IPS-15b (cell line): ENCODE results near the gene NUDT16.
"Not testable (repeated sequence)": the region's sequence is repeated elsewhere in the genome, so short reads cannot be mapped to it uniquely, and the experiment has no call there.

Experiments
- H3K27me3 ChIP-seq: one replicate; pipeline ENCODE4 v1.6.1; 2013; ENCODE audit warnings: low read length; ENCODE audit not compliant: control insufficient read depth, insufficient read depth
- H3K36me3 ChIP-seq: one replicate; pipeline ENCODE4 v1.6.1; 2013; ENCODE audit warnings: low read length; ENCODE audit not compliant: control insufficient read depth, insufficient read depth
- H3K4me1 ChIP-seq: one replicate; pipeline ENCODE4 v1.6.1; 2013; ENCODE audit warnings: mild to moderate bottlenecking, low read length; ENCODE audit not compliant: control insufficient read depth, insufficient read depth
- H3K4me3 ChIP-seq: one replicate; pipeline ENCODE4 v1.5.1; 2013; ENCODE audit warnings: low read depth, low read length
- H3K9ac ChIP-seq: one replicate; pipeline ENCODE4 v1.6.1; 2013; ENCODE audit warnings: low read depth, mild to moderate bottlenecking, low read length
- H3K9me3 ChIP-seq: one replicate; pipeline ENCODE4 v1.6.1; 2013; ENCODE audit warnings: mild to moderate bottlenecking, low read length; ENCODE audit not compliant: control insufficient read depth, insufficient read depth

NUDT16 gene

DNA sequence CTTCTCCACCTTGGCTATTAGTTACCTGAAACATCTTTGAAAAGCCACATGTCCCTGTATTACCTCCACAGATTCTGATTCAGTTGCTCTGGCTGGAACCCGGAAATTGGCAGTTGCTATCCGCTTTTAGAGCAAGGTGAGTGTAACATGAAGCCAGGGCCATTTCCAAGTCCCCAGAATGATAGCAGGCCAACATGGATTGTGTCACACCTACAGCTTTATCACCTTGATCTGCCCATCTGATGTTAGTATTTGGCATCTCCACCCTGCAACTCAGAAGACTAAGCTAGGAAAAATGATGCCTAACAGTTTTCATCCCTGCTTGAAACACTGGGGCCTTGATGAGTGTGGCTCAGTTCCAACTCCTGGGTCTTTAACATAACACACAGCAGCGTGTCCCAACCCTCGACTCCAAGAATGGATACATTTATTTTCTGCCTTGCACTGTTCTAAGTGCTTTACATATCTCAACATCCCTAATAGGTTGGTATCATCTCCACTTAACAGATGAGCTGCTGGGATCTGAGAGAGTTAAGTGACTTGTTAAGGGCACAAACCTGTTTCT is 21.3 kb upstream of the NUDT16 start:
- Histone ChIP-seq H3K9ac (no peak overlapping the region), H3K4me3 (no peak overlapping the region)

DNA sequence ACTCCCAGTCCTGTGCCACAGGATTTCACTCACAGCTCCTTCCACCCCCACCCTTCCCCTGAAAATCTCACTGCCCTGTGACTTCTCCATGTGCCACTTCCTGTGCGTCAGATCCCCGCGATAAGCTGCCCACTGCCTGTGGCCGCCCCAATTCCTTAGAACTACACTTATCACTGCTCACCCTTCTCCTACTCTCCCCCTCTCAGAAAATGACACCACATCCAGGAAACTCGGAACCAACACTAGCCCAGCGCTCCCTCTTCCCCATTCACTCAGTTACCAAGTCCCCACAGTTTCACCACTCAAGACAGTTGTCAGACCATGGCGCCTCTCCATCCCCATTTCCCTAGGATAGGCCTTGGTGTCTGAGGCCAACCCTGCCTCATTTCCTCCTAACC is 20.5 kb upstream of the NUDT16 start:
- H3K9me3 ChIP-seq, H3K9ac ChIP-seq, H3K27me3 ChIP-seq, H3K4me1 ChIP-seq, H3K36me3 ChIP-seq: not testable (repeated sequence)
- peak overlapping the region; percentile 59 for H3K4me3 ChIP-seq

More for the DNA sequence above, 21.3 kb upstream of the NUDT16 start:
- H3K36me3 ChIP-seq: no peaks in the 10 kb centered on the region
- H3K27me3 ChIP-seq: no peaks in the 10 kb centered on the region
- H3K9me3 ChIP-seq: no peaks in the 10 kb centered on the region
- peaks cover 4% of the 10 kb centered on the region for H3K4me1 ChIP-seq

GRCh38 chr3:131361464-131362421 is 19.8 kb upstream of the NUDT16 start:
- H3K9me3 ChIP-seq: no peaks in the 10 kb centered on the region
- no peaks in the 10 kb centered on the region for H3K27me3 ChIP-seq
- H3K4me1 ChIP-seq: peaks cover 4% of the 10 kb centered on the region
- peak overlapping the region; percentile 85 for H3K4me3 ChIP-seq
- H3K9ac ChIP-seq: peak overlapping the region; percentile 81
- no peaks in the 10 kb centered on the region for H3K36me3 ChIP-seq

DNA sequence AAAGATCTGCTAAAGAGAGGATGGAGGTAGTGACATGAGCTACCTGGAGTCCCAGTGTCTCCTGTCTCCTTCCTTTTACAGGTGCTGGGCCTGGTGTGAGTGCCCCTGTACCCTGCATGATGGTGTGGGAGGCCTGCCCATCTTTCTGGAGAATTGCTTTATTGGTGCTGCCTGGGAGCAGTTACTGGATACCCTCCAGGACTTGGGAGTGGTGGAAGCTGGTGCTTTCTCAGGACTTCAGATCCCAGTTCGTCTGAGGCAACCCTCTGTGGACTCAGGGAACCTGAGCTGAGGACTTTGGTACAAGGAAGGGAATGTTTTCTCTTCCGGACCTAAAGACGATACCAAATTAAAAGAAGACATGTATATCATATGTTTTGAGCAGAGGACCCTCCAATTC is 18.3 kb upstream of the NUDT16 start:
- Histone ChIP-seq H3K4me1 (peaks cover 4% of the 10 kb centered on the region), H3K9me3 (no peaks in the 10 kb centered on the region), H3K36me3 (no peaks in the 10 kb centered on the region), H3K27me3 (no peaks in the 10 kb centered on the region), H3K4me3 (no peak overlapping the region), H3K9ac (no peak overlapping the region)

DNA sequence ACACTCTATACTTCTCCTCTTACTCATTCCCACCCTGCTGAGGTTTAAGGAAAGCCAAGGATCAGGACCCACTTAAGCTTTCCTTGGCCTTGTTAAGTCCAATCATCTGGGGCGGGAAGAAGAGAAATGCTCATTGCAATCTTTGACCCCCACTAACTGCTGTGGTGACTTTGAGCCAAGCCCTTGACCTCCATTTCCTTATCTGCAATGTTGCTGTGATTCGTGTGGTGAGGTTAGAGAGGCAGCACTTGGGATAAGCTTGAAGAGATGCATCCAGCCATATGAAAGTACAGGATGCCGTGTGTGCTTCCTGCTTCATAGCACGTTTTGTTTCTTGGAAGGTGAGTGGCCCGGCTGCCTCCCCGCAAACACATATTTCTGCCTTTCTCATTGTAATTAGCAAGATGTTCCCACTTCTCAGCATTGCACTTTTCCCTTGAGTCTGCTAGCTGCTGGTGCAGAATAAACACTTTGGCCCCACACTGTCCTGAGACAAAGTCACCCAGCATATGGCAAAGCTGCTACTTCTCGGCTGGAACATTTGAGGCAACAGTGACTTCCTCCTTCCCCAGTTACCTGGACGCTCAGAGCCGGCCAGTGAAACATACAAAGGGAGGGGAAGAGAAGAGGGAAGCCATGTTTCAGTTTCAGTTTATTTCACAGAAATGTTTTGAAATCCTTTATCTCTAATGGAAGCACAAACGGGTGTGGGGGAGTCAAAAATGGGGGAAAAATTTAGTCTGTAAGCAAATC is 10.5 kb upstream of the NUDT16 start:
- Histone ChIP-seq H3K4me1 (no peaks in the 10 kb centered on the region), H3K4me3 (no peak overlapping the region), H3K36me3 (peaks cover 3% of the 10 kb centered on the region), H3K27me3 (no peaks in the 10 kb centered on the region), H3K9me3 (no peaks in the 10 kb centered on the region), H3K9ac (no peak overlapping the region)

DNA sequence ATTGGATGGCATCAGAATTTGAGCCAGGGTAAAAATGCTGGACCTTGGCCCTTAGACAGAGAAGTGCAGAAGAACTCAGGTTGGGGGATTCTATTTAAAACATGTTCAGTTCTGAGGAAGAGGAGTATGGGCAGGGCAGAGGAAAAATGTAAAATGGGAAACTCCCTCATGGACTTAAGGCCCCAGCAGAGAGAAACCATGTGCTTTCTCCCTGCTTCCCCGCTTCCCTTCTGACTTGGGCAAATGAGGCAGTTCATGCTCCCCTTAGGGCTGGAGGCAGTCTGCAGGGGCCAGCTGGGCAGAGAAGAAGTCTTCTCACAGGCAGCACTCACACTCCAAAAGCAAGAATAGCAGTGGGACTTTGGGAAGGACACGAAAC is 9.9 kb upstream of the NUDT16 start:
- no peaks in the 10 kb centered on the region for H3K4me1 ChIP-seq
- no peak overlapping the region for H3K4me3 ChIP-seq
- no peaks in the 10 kb centered on the region for H3K27me3 ChIP-seq
- peaks cover 3% of the 10 kb centered on the region for H3K36me3 ChIP-seq
- H3K9me3 ChIP-seq: no peaks in the 10 kb centered on the region
- no peak overlapping the region for H3K9ac ChIP-seq

GRCh38 chr3:131374741-131375140 is 6.8 kb upstream of the NUDT16 start:
- no peak overlapping the region for H3K4me3 ChIP-seq
- no peak overlapping the region for H3K9ac ChIP-seq
- no peaks in the 10 kb centered on the region for H3K9me3 ChIP-seq
- H3K4me1 ChIP-seq: no peaks in the 10 kb centered on the region
- peaks cover 2% of the 10 kb centered on the region for H3K36me3 ChIP-seq
- no peaks in the 10 kb centered on the region for H3K27me3 ChIP-seq

DNA sequence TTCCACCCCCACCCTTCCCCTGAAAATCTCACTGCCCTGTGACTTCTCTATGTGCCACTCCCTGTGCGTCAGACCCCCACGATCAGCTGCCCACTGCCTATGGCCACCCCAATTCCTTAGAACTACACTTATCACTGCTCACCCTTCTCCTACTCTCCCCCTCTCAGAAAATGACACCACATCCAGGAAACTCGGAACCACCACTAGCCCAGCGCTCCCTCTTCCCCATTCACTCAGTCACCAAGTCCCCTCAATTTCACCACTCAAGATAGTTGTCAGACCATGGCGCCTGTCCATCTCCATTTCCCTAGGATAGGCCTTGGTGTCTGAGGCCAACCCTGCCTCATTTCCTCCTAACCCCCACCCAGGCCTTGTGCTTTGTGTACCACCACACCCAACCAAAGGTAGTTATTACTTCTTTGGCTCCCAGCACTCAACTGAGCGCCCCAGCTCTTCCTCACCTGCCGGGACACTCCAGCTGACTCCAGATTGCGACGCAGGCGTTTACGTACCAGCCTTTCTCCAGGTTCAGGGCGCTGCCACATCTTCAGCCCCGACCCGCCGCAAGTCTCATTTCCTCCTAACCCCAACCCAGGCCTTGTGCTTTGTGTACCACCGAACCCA is 641 bp upstream of the NUDT16 start:
- Histone ChIP-seq H3K36me3 (peaks cover 16% of the 10 kb centered on the region), H3K9ac (peak overlapping the region; percentile 48), H3K4me3 (peak overlapping the region; percentile 83)
- H3K9me3 ChIP-seq, H3K4me1 ChIP-seq, H3K27me3 ChIP-seq: not testable (repeated sequence)

GRCh38 chr3:131386429-131387165 is 5.0 kb downstream of the NUDT16 start:
- no peaks in the 10 kb centered on the region for H3K27me3 ChIP-seq
- no peak overlapping the region for H3K4me3 ChIP-seq
- no peaks in the 10 kb centered on the region for H3K9me3 ChIP-seq
- peaks cover 16% of the 10 kb centered on the region for H3K36me3 ChIP-seq
- no peak overlapping the region for H3K9ac ChIP-seq
- H3K4me1 ChIP-seq: no peaks in the 10 kb centered on the region

DNA sequence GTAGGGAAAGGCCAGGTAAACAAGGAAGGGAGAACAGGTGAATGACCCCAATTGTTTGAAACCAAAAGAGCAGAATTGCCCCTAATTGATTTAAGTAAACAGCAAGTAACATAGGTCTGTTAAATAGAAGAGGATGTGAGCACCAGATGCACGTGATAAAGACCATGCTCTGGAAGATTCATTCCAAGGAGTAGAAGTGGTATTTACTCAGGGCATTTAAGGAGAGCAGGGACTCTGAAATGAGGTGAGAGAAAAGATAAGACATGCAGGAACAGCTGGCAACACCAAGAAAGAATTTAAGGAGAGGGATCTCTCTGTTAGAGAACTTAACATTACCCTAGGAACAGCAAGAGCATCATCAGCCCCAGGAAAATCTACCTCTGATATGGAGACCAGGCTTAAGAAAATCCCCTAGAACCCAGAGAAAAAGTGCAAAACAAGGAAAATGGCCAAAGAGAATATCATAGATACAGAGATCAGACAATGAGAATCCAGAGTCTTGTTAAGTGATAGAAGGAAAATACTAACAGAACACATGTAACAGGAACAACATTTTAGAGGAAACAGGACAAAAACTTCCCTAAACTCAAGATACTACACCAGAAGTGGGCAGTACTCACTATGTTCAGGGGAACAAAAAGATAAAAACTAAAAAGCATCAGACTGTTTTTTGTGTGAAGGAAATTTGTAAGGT is 6.4 kb downstream of the NUDT16 start:
- Histone ChIP-seq H3K27me3 (no peaks in the 10 kb centered on the region), H3K36me3 (peaks cover 9% of the 10 kb centered on the region), H3K9ac (no peak overlapping the region), H3K4me3 (no peak overlapping the region), H3K9me3 (no peaks in the 10 kb centered on the region), H3K4me1 (no peaks in the 10 kb centered on the region)

GRCh38 chr3:131388490-131388799 is 6.9 kb downstream of the NUDT16 start:
- H3K27me3 ChIP-seq: no peaks in the 10 kb centered on the region
- H3K9me3 ChIP-seq: no peaks in the 10 kb centered on the region
- H3K4me1 ChIP-seq: no peaks in the 10 kb centered on the region
- peaks cover 7% of the 10 kb centered on the region for H3K36me3 ChIP-seq
- no peak overlapping the region for H3K4me3 ChIP-seq
- no peak overlapping the region for H3K9ac ChIP-seq
